BE2C (cell line): Measurements from ENCODE around the gene CDH4.
"Not testable (repeated sequence)": the region's sequence is repeated elsewhere in the genome, so short reads cannot be mapped to it uniquely, and the experiment has no call there.

ENCODE experiments used
- DNase-seq: peaks from one replicate; pipeline ENCODE4 v3.0.0-alpha.2; 2020
- H3K27me3 ChIP-seq: fragments of 250-450 bp; sonication (Bioruptor Pico); 2 replicates; pipeline ENCODE4 v1.5.1; 2020; ENCODE audit warnings: mild to moderate bottlenecking
- H3K36me3 ChIP-seq: fragments of 250-450 bp; sonication (Bioruptor Pico); 2 replicates; pipeline ENCODE4 v1.5.1; 2020; ENCODE audit warnings: mild to moderate bottlenecking
- H3K4me1 ChIP-seq: fragments of 250-450 bp; sonication (Bioruptor Pico); 2 replicates; pipeline ENCODE4 v1.5.1; 2020
- H3K4me3 ChIP-seq: 2 replicates; pipeline ENCODE4 v1.5.1; 2011; ENCODE audit warnings: low read depth, low read length
- H3K9me3 ChIP-seq: fragments of 250-450 bp; sonication (Bioruptor Pico); 2 replicates; pipeline ENCODE4 v1.5.1; 2020
- TF ChIP-seq, protein P1 (sequence below): IDR thresholded peaks from 2 replicates; pipeline ENCODE4 v1.5.1; 2012; ENCODE audit warnings: mild to moderate bottlenecking, low read depth, low read length

The CDH4 gene

GRCh38 chr20:61967300-61967699 lies 715.2 kb downstream of the CDH4 start:
- H3K27me3 ChIP-seq = no peaks in the 10 kb centered on the region
- no peak for DNase-seq
- H3K9me3 ChIP-seq = no peaks in the 10 kb centered on the region
- H3K36me3 ChIP-seq = peaks cover 2% of the 10 kb centered on the region
- TF ChIP-seq, protein P1, sequence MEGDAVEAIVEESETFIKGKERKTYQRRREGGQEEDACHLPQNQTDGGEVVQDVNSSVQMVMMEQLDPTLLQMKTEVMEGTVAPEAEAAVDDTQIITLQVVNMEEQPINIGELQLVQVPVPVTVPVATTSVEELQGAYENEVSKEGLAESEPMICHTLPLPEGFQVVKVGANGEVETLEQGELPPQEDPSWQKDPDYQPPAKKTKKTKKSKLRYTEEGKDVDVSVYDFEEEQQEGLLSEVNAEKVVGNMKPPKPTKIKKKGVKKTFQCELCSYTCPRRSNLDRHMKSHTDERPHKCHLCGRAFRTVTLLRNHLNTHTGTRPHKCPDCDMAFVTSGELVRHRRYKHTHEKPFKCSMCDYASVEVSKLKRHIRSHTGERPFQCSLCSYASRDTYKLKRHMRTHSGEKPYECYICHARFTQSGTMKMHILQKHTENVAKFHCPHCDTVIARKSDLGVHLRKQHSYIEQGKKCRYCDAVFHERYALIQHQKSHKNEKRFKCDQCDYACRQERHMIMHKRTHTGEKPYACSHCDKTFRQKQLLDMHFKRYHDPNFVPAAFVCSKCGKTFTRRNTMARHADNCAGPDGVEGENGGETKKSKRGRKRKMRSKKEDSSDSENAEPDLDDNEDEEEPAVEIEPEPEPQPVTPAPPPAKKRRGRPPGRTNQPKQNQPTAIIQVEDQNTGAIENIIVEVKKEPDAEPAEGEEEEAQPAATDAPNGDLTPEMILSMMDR = no peak
- H3K4me3 ChIP-seq = no peak overlapping the region
- H3K4me1 ChIP-seq = no peaks in the 10 kb centered on the region

DNA sequence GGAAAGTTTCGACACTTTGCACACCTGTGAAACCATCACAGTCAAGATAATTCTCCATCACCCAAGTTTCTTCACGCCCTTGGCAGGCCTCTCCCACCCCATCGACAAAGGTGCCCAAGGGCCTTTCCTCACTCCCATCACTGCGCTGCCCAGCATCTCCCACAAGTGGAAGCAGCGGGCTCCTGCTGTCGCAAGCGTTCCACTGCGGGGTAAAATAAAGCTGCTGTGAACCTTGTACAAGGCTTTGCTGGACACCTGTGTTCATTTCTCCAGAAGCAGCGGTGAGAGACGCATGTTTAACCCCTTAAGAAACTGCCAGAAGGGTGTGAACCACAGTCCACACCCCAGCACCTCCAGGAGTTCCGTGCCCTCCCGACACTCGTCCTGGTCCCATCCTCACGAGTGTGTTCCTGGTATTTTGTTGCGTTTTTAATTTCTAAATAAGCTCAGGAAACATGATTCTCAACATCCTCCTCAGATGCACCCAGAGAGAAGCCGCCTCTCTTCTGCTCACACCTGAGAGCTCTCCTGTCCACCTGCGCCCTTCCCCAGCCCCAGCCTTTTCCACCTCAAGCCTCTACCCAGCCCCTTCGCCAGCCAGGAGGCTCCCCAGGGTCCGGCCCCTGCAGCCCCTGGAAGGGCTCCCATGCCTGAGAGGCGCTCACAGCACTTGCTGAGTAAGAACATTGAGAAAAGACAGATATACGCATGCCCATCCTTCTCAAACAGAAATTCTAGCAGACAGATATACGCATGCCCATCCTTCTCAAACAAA lies 716.2 kb downstream of the CDH4 start:
- Histone ChIP-seq H3K27me3 (no peaks in the 10 kb centered on the region), H3K4me1 (no peaks in the 10 kb centered on the region), H3K4me3 (no peak overlapping the region), H3K36me3 (peaks cover 12% of the 10 kb centered on the region), H3K9me3 (no peaks in the 10 kb centered on the region)
- DNase-seq = no peak
- TF ChIP-seq, protein P1 = no peak

DNA sequence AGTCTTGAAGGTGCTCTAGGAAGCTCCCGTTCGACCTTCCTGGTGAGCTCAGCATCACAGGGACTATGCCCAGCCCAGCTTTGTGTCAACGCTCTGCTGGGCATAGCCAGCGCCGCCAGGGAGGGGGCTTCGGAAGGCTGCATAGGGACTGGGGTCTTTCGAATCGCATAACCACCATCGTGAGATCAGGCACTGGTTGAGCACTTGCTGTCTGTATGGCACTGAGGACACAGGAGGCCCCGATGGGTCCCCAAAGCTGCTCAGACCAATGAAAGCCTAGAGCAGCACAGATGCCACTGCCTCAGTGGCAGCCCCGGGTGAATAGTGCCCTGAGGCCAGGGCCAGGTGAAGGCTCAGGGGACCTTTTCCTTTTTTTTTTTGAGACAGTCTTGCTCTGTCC lies 716.9 kb downstream of the CDH4 start:
- TF ChIP-seq, protein P1 = no peak
- Histone ChIP-seq H3K9me3 (no peaks in the 10 kb centered on the region), H3K4me1 (no peaks in the 10 kb centered on the region), H3K36me3 (peaks cover 16% of the 10 kb centered on the region), H3K27me3 (no peaks in the 10 kb centered on the region), H3K4me3 (no peak overlapping the region)
- no peak for DNase-seq

GRCh38 chr20:61969806-61970205 lies 717.7 kb downstream of the CDH4 start:
- H3K9me3 ChIP-seq = no peaks in the 10 kb centered on the region
- no peaks in the 10 kb centered on the region for H3K27me3 ChIP-seq
- TF ChIP-seq, protein P1 = no peak
- DNase-seq = no peak
- H3K36me3 ChIP-seq = peaks cover 23% of the 10 kb centered on the region
- no peaks in the 10 kb centered on the region for H3K4me1 ChIP-seq
- H3K4me3 ChIP-seq = no peak overlapping the region

- DNase-seq = no peak
- H3K9me3 ChIP-seq = no peaks in the 10 kb centered on the region
- H3K27me3 ChIP-seq = no peaks in the 10 kb centered on the region
- H3K36me3 ChIP-seq = peaks cover 26% of the 10 kb centered on the region
- no peaks in the 10 kb centered on the region for H3K4me1 ChIP-seq
- TF ChIP-seq, protein P1 = no peak
- H3K4me3 ChIP-seq = no peak overlapping the region
Observed at GRCh38 chr20:61970357-61970756, 718.3 kb downstream of the CDH4 start.

GRCh38 chr20:61971595-61971994 lies 719.5 kb downstream of the CDH4 start:
- DNase-seq, H3K27me3 ChIP-seq, H3K4me3 ChIP-seq, H3K4me1 ChIP-seq, H3K9me3 ChIP-seq: not testable (repeated sequence)
- H3K36me3 ChIP-seq = peaks cover 36% of the 10 kb centered on the region
